ENCODE data around the gene EXT2. TPM values are rescaled to one million over a fixed set of nuclear protein-coding genes. Genes with fewer than 3 reads are reported as not detected.

EXT2 gene
- total RNA-seq, 4 donors from 2014 or later = 56.9 to 152 (median 128) TPM

GRCh38 chr11:44212128-44212527 is 116.7 kb downstream of the EXT2 start:
- H3K36me3 ChIP-seq = peaks cover 0 to 30% (median 0%) of the 10 kb centered on the region in 3 donors
- H3K9me3 ChIP-seq = no peaks in the 10 kb centered on the region
- H3K4me3 ChIP-seq = no peak overlapping the region
- TF ChIP-seq CTCF (IDR thresholded peaks at IDR 0.05) = no peak
- TF ChIP-seq POLR2A (IDR thresholded peaks at IDR 0.05) = no peak
- H3K4me1 ChIP-seq = no peaks in the 10 kb centered on the region
- no peak for DNase-seq
- H3K27me3 ChIP-seq = no peaks in the 10 kb centered on the region
- no peak overlapping the region for H3K27ac ChIP-seq

- Histone ChIP-seq H3K4me3 (no peak overlapping the region), H3K27ac (no peak overlapping the region), H3K9me3 (no peaks in the 10 kb centered on the region), H3K4me1 (no peaks in the 10 kb centered on the region), H3K36me3 (peaks cover 0 to 26% (median 0%) of the 10 kb centered on the region in 3 donors), H3K27me3 (no peaks in the 10 kb centered on the region)
- no peak for DNase-seq
- TF ChIP-seq POLR2A (IDR thresholded peaks at IDR 0.05) (no peak), CTCF (IDR thresholded peaks at IDR 0.05) (no peak)
Measured at GRCh38 chr11:44213148-44213547, 117.7 kb downstream of the EXT2 start.

GRCh38 chr11:44217432-44217831 is 122.0 kb downstream of the EXT2 start:
- H3K9me3 ChIP-seq = no peaks in the 10 kb centered on the region
- H3K4me3 ChIP-seq = no peak overlapping the region
- TF ChIP-seq CTCF (IDR thresholded peaks at IDR 0.05) = no peak
- TF ChIP-seq POLR2A (IDR thresholded peaks at IDR 0.05) = no peak
- no peaks in the 10 kb centered on the region for H3K4me1 ChIP-seq
- no peaks in the 10 kb centered on the region for H3K27me3 ChIP-seq
- DNase-seq = no peak
- H3K36me3 ChIP-seq = peaks cover 0 to 5% (median 0%) of the 10 kb centered on the region in 3 donors
- H3K27ac ChIP-seq = no peak overlapping the region

GRCh38 chr11:44219830-44220796 is 124.6 kb downstream of the EXT2 start:
- TF ChIP-seq POLR2A (IDR thresholded peaks at IDR 0.05) = no peak
- TF ChIP-seq CTCF (IDR thresholded peaks at IDR 0.05) = no peak
- H3K9me3 ChIP-seq = no peaks in the 10 kb centered on the region
- H3K4me1 ChIP-seq = no peaks in the 10 kb centered on the region
- DNase-seq = no peak
- H3K27ac ChIP-seq = no peak overlapping the region
- no peak overlapping the region for H3K4me3 ChIP-seq
- peaks cover 0 to 5% (median 0%) of the 10 kb centered on the region in 3 donors for H3K36me3 ChIP-seq
- no peaks in the 10 kb centered on the region for H3K27me3 ChIP-seq

- Histone ChIP-seq H3K9me3 (no peaks in the 10 kb centered on the region), H3K27me3 (no peaks in the 10 kb centered on the region), H3K36me3 (peaks cover 0 to 5% (median 0%) of the 10 kb centered on the region in 3 donors), H3K27ac (no peak overlapping the region), H3K4me3 (no peak overlapping the region), H3K4me1 (no peaks in the 10 kb centered on the region)
- DNase-seq = no peak
- TF ChIP-seq CTCF (IDR thresholded peaks at IDR 0.05) (no peak), POLR2A (IDR thresholded peaks at IDR 0.05) (no peak)
Measured at GRCh38 chr11:44221456-44221855, 126.0 kb downstream of the EXT2 start.
